Activated CD4-positive, alpha-beta T cell treated with anti-CD3 and anti-CD28 coated beads, Interleukin-2, amount 10 ng/mL, durations not matched to agents 24 days and 14 days (primary cell): ENCODE results near the gene TUFT1. TPM values are rescaled to one million over a fixed set of nuclear protein-coding genes. Genes with fewer than 3 reads are reported as not detected.
"Not testable (repeated sequence)": the region's sequence is repeated elsewhere in the genome, so short reads cannot be mapped to it uniquely, and the experiment has no call there.

Experiments
- DNase-seq: peaks from one replicate; pipeline ENCODE4 v3.0.0; 2022
- H3K27ac Mint-ChIP-seq: one replicate; pipeline ENCODE4 v1.8.0; 2022; ENCODE audit warnings: mild to moderate bottlenecking, mixed read lengths
- H3K27me3 Mint-ChIP-seq: one replicate; pipeline ENCODE4 v1.8.0; 2022; ENCODE audit warnings: mixed read lengths
- H3K36me3 Mint-ChIP-seq: one replicate; pipeline ENCODE4 v1.8.0; 2022; ENCODE audit warnings: low read depth, mild to moderate bottlenecking, mixed read lengths
- H3K4me1 Mint-ChIP-seq: one replicate; pipeline ENCODE4 v1.8.0; 2021; ENCODE audit warnings: mixed read lengths
- H3K4me3 Mint-ChIP-seq: one replicate; pipeline ENCODE4 v1.8.0; 2022; ENCODE audit warnings: mild to moderate bottlenecking, moderate library complexity, mixed read lengths
- H3K9me3 Mint-ChIP-seq: one replicate; pipeline ENCODE4 v1.8.0; 2021; ENCODE audit warnings: mixed read lengths
- intact Hi-C: fragments of 100-400 bp; cut with micrococcal nuclease; formaldehyde crosslinking; loops from one replicate; pipeline ENCODE4 v1.15.1; 2023
- total RNA-seq: library from RNA; stranded (reverse); gene quantifications from 2 replicates; pipeline ENCODE4 v1.2.3, GENCODE V29; 2022

Gene TUFT1
- total RNA-seq, 1 donor from 2014 or later, result 1.7 TPM

DNA sequence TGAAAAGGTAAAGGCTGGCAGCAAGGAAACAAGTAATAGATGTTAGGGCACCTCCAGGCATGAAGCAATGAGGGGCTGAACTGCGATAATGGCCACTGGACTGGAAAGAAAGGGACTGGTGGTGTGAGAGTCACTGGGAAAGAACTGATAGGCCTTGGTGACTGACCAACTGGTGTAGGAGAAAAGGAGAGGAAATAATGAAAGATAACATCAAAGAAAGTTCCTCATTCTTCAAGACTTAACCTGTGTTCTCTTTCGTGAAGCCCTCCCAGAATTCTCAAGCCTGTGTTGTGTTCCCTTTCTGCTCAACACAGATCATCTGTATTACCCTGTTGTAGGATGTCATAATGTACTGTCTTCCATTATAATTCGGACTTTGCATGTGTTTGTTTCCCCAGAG, 50.9 kb downstream of the TUFT1 start:
- no peaks in the 10 kb centered on the region for H3K36me3 Mint-ChIP-seq
- peaks cover 5% of the 10 kb centered on the region for H3K9me3 Mint-ChIP-seq
- peaks cover 6% of the 10 kb centered on the region for H3K4me1 Mint-ChIP-seq
- no peak overlapping the region for H3K27ac Mint-ChIP-seq
- H3K27me3 Mint-ChIP-seq, result peaks cover 25% of the 10 kb centered on the region
- no peak overlapping the region for H3K4me3 Mint-ChIP-seq
- DNase-seq, result no peak
- intact Hi-C loops, result no loop called here

DNA sequence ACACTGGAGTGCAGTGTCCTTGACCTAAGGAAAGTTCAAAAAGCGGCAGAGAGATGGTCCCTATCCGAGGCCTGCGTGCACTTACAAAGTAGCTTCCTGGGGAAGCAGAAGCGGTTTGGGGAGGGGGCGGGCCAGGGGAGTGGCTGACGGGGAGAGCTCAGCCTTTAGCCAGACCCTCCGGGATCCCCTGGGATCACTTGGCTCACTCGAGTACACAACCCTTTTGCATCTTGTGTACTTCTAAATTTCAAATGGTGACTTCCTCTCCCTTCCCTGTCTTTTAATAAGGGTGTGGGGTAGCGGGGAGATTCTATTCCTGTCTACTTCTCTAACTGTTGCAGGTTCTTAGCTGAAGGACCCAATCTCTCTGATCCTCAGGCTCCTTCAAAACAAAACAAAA, 53.6 kb downstream of the TUFT1 start:
- DNase-seq, result no peak
- Mint-ChIP-seq H3K4me3 (peak overlapping the region; percentile 62), H3K36me3 (no peaks in the 10 kb centered on the region), H3K27me3 (peaks cover 28% of the 10 kb centered on the region), H3K27ac (no peak overlapping the region), H3K9me3 (peaks cover 5% of the 10 kb centered on the region), H3K4me1 (peaks cover 6% of the 10 kb centered on the region)
- intact Hi-C loops, result loop anchor here (2.0 kb wide), 2 partner anchors 141 to 243 kb away; no protein-coding TSS in a partner anchor

DNA sequence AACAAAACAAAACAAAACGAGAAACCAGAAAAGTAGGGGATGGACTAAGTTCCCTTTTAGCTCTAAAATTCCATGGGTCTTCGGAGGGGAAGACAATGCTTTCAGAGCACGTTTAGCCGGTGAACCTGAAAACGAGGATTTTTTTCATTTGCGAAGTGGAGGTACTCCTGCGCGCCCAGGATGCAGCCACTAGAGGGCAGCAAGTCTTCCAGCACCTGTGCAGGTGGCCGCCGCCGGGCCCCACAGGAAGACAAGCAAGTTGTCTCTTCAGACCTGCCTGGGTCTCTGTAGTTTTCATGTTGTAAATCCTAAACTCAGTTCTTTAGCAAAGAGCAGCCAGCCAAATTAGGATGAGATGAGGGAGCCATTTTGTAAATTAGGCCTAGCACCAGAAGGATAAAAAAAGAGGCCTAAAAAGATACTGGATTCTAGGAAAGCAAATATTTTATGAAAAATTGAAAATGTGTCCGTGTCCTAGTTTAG, 54.1 kb downstream of the TUFT1 start:
- Mint-ChIP-seq H3K4me1 (peaks cover 6% of the 10 kb centered on the region), H3K27ac (no peak overlapping the region), H3K36me3 (no peaks in the 10 kb centered on the region), H3K4me3 (peak overlapping the region; percentile 62), H3K9me3 (peaks cover 5% of the 10 kb centered on the region), H3K27me3 (peaks cover 25% of the 10 kb centered on the region)
- peak; percentile 95 for DNase-seq
- intact Hi-C loops, result loop anchor here (2.0 kb wide), 2 partner anchors 141 to 243 kb away; no protein-coding TSS in a partner anchor

DNA sequence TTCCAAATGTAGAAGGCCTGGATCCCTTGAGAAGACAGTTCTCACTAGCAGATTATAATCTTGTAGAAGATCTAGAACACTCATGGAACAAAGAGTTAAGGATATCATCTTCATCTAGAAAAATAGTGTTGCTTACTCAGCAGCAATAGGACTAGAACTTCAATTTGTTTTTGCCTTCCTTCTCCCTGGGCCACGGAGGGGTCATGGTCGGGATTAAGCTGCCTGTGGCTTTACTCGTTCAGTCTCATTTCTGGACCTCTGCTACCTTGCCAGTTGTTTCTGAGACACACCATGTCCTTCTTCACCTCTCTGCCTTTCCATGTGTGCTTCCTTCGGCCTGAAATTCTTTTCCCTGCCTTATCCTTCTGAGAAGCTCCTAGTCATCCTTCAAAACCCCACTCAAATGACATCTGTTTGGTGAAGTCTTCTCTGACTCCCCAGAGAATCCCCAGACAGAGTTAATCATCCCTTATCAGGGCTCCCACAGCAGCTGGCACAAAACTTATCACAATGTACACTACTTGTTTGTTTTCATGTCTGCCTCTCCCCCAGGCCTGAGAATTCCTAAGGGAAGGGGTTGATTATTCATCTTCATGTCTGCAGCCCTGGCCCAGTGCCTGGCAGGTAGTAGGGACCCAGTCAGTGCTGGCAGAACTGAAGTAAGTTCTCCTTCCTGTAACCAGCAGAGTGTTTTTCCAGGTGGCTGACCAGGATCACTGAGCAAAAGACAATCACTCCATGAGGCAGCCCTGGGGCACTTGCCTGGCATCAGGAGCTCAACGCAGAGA, 56.3 kb downstream of the TUFT1 start:
- Mint-ChIP-seq H3K27me3 (peaks cover 11% of the 10 kb centered on the region), H3K9me3 (no peaks in the 10 kb centered on the region), H3K4me1 (peaks cover 6% of the 10 kb centered on the region), H3K27ac (no peak overlapping the region), H3K4me3 (no peak overlapping the region), H3K36me3 (no peaks in the 10 kb centered on the region)
- intact Hi-C loops, result no loop called here
- no peak for DNase-seq

DNA sequence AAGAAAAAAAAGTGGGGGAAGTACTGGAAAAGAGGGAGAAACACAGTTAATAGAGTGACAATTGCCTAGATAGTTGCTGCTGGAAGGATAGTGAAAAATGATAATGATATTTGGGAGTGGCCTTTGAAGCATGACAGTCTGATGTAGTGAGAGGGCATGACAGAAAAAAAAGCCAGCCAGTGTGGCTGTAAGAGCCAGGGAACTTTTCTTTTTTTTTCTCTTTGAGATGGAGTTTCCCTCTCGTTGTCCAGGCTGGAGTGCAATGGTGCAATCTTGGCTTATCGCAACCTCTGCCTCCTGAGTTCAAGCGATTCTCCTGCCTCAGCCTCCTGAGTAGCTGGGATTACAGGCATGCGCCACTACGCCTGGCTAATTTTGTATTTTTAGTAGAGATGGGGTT, 62.4 kb downstream of the TUFT1 start:
- H3K4me3 Mint-ChIP-seq, H3K27ac Mint-ChIP-seq, H3K9me3 Mint-ChIP-seq, intact Hi-C loops, H3K4me1 Mint-ChIP-seq, H3K36me3 Mint-ChIP-seq, DNase-seq: not testable (repeated sequence)
- peaks cover 17% of the 10 kb centered on the region for H3K27me3 Mint-ChIP-seq

DNA sequence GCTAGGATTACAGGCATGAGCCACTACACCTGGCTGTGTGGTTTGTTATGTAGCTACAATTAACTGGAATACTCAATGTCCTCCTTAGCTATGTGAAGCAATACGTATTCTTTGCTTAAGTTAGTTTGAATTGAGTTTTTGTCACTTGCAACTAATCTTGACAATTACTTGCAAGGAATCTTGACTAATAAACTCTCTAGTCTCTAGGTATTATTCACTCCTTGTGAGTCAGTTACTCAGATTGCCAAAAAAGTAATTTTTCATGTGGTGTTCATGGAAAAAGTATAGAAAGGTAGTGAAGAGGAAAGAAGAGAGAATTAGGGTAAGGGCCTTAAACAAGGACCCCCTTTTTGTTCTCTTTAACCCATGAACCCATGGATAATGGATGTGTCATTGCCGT, 64.2 kb downstream of the TUFT1 start:
- no peaks in the 10 kb centered on the region for H3K9me3 Mint-ChIP-seq
- H3K36me3 Mint-ChIP-seq, result no peaks in the 10 kb centered on the region
- intact Hi-C loops, result no loop called here
- peaks cover 3% of the 10 kb centered on the region for H3K4me1 Mint-ChIP-seq
- H3K27ac Mint-ChIP-seq, result no peak overlapping the region
- peaks cover 23% of the 10 kb centered on the region for H3K27me3 Mint-ChIP-seq
- H3K4me3 Mint-ChIP-seq, result no peak overlapping the region
- DNase-seq, result no peak

DNA sequence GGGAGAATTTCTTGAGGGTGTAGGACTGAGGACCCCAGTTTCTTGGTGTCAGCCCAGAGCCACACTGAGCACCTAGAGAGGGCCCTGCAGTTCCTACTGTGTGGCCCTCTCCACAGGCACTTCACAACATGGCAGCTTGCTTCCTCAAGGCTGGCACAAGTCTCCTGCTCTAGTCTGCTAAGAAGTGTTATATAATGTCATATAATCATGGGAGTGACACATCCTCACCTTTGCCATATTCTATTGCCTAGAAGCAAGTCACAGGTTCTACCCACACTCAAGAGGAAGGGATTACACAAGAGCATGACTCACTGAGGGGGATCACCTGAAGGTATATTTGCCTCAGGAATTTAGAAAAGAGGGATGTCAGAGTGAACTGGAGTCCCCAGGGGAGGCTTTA, 66.3 kb downstream of the TUFT1 start:
- H3K4me1 Mint-ChIP-seq, result peaks cover 5% of the 10 kb centered on the region
- H3K9me3 Mint-ChIP-seq, result no peaks in the 10 kb centered on the region
- H3K27ac Mint-ChIP-seq, result no peak overlapping the region
- no peak overlapping the region for H3K4me3 Mint-ChIP-seq
- H3K36me3 Mint-ChIP-seq, result no peaks in the 10 kb centered on the region
- DNase-seq, result no peak
- intact Hi-C loops, result no loop called here
- H3K27me3 Mint-ChIP-seq, result peaks cover 23% of the 10 kb centered on the region

DNA sequence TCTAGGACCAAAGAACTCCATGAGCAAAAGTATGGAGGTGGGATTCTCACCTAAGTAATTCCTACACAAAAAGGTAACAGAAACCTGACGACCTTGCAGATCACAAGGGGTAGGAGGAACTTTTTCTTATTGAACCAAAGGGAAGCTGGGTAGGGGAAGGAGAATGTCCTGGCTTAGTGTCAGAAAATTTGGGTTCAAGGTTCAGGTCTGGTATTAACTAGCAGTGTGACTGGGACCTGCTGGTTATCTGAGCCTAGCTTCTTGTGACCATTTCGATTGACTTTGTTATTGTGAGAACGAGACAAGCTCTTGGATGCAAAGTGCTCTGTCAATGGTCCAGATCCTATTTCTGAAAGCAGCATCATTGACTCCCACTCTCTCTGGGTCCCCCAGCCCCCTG, 66.7 kb downstream of the TUFT1 start:
- H3K27ac Mint-ChIP-seq, result no peak overlapping the region
- no peaks in the 10 kb centered on the region for H3K9me3 Mint-ChIP-seq
- peaks cover 8% of the 10 kb centered on the region for H3K4me1 Mint-ChIP-seq
- H3K27me3 Mint-ChIP-seq, result peaks cover 23% of the 10 kb centered on the region
- H3K4me3 Mint-ChIP-seq, result no peak overlapping the region
- no peak for DNase-seq
- intact Hi-C loops, result no loop called here
- no peaks in the 10 kb centered on the region for H3K36me3 Mint-ChIP-seq

DNA sequence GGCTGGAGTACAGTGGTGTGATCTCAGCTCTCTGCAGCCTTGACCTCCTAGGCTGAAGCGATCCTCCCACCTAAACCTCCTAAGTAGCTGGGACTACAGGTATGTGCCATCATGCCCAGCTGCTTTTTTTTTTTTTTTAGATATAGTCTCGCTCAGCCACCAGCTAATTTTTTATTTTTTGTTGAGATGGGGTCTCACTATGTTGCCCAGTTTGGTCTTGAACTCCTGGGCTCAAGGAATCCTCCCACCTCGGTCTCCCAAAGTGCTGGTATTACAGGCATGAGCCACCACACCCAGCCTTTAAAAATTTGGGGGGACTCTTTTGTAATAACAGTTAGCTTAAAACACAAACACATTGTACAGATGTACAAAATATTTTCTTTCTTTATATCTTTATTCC, 70.0 kb downstream of the TUFT1 start:
- no peak overlapping the region for H3K4me3 Mint-ChIP-seq
- peaks cover 5% of the 10 kb centered on the region for H3K36me3 Mint-ChIP-seq
- no peak overlapping the region for H3K27ac Mint-ChIP-seq
- peaks cover 24% of the 10 kb centered on the region for H3K4me1 Mint-ChIP-seq
- intact Hi-C loops, result loop anchor here (5.0 to 10.0 kb wide), 2 partner anchors 155 to 227 kb away; partner anchors contain the start of genes C2CD4D and POGZ
- H3K27me3 Mint-ChIP-seq, result peaks cover 15% of the 10 kb centered on the region
- DNase-seq, result no peak
- H3K9me3 Mint-ChIP-seq, result no peaks in the 10 kb centered on the region

DNA sequence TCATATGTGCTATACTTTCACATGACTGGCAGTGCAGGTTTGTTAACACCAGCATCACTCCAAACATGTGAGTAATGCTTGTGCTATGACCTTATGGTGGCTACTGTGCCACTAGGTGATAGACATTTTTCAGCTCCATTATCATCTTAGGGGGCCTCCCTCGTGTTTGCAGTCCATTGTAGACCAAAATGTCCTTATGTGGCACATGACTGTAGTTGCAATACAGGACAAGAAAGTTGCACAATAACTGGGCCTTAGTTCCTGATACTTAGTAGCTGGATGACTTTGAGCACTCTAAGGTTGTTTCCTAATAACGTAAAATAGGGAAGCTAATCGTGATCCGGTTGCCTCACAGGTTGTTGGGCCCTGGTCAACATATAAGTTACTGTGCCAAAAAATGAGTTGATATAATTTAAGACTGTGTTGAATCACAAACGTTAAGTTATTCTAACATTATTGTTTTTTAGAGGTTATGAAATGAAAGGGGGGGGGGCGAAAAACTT, 71.2 kb downstream of the TUFT1 start:
- peak overlapping the region; percentile 93 for H3K4me3 Mint-ChIP-seq
- H3K4me1 Mint-ChIP-seq, result peaks cover 33% of the 10 kb centered on the region
- DNase-seq, result peak; percentile 58
- H3K27ac Mint-ChIP-seq, result peak overlapping the region; percentile 77
- H3K27me3 Mint-ChIP-seq, result peaks cover 12% of the 10 kb centered on the region
- intact Hi-C loops, result loop anchor here (5.0 to 10.0 kb wide), 2 partner anchors 157 to 226 kb away; partner anchors contain the start of genes C2CD4D and POGZ
- H3K9me3 Mint-ChIP-seq, result no peaks in the 10 kb centered on the region
- H3K36me3 Mint-ChIP-seq, result peaks cover 7% of the 10 kb centered on the region

DNA sequence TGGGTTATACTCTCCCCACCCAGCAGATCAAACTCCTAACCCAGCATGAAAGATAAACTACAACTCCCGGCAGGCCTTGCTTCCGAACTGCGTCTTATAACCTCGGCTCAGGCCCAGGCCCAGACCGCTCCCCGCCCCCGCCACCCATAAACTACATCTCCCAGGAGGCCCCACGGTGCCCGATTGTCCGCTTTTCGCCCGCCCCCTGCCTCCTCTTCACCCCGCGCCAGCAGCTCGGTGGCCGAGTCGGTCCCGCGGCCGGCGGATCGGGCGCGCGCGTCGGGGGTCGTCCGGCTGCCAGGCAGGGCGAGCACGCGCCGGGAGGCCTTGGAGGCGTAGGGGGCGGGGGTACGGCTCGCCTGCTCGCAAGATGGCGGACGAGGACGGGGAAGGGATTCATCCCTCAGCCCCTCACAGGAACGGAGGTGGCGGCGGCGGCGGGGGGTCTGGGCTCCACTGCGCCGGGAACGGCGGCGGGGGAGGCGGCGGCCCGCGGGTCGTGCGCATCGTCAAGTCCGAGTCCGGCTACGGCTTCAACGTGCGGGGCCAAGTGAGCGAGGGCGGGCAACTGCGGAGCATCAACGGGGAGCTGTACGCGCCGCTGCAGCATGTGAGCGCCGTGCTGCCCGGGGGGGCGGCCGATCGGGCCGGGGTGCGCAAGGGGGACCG, 71.9 kb downstream of the TUFT1 start, which contains the start of gene SNX27:
SNX27 (plus strand) TSS at position 219 of the 669 bp plus-strand sequence; CDS start at position 371, 152 bp downstream.
- intact Hi-C loops, result loop anchor here (5.0 to 10.0 kb wide), 2 partner anchors 157 to 225 kb away; partner anchors contain the start of genes C2CD4D and POGZ
- Mint-ChIP-seq H3K27me3 (peaks cover 9% of the 10 kb centered on the region), H3K4me3 (peak within 1 kb of the TSS; percentile 93), H3K4me1 (peaks cover 36% of the 10 kb centered on the region), H3K27ac (peak within 1 kb of the TSS; percentile 90), H3K36me3 (peaks cover 7% of the 10 kb centered on the region), H3K9me3 (no peaks in the 10 kb centered on the region)
- DNase-seq, result peak; percentile 95

DNA sequence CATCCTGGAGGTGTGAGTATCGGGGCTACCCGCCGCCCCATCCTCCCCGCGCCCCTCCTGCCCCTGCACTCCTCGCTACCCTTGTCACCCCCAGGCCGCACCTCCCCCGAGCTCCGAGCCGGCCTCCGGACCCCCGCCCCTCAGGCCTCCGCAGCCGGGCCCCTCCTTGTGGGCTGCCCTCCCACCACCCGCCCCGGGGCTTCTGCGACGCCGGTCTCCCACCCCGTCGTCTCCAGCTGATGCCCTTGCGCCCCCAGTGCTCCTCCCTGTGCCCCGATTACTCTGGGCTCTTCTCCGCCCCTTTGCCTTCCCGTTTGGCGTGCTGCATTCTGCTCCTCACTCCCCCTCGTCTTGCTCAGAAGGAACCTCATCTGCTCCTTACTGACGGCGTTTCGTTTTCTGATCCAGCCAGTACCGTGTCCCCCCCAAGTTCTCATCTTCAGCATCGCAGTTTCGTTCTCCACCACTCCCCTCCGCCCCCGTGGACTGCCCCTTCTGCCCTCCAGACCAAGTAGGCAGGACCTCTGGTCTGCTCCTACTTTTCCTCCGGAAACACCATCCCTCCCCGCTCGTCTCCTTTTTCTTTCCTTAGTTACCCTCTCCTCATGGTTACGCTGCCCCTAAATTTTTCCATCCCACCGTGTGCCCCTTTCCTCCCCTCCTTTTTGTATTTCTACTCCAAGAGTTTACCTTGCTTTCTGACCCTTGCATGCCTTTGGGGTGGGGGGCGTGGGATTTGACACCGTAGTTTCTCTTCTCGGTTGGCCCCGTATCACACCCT, 72.6 kb downstream of the TUFT1 start:
- Mint-ChIP-seq H3K9me3 (no peaks in the 10 kb centered on the region), H3K4me3 (peak overlapping the region; percentile 93)

DNA sequence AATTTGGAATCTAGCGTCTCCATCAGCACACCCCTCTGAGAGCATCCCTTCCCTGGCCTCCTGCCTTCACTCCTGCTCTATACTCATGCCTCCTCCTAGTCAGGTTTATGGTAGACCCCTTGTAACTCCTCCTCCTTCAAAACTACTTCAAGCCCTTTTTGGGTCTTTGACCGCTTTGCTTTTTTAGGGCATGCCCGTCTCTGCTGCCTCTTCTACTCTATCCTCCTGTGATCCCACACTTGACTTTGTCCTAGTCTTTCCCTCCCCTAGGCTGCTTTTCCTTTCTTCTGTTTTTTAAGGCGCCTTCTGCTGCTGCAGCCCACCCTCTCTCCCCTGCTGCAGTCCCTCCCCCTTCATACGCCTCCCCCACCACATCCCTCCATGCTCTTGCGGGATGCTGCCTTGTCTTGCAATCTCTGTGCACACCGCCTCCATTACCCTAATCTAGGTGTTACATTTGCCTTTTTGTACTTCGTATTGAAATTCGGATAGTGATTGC, 73.2 kb downstream of the TUFT1 start:
- Mint-ChIP-seq H3K36me3 (peaks cover 7% of the 10 kb centered on the region), H3K4me3 (peak overlapping the region; percentile 93), H3K4me1 (peaks cover 36% of the 10 kb centered on the region), H3K27ac (peak overlapping the region; percentile 90), H3K9me3 (no peaks in the 10 kb centered on the region), H3K27me3 (peaks cover 1% of the 10 kb centered on the region)
- intact Hi-C loops, result loop anchor here (5.0 to 10.0 kb wide), 2 partner anchors 159 to 224 kb away; partner anchors contain the start of genes C2CD4D and POGZ
- DNase-seq, result no peak

More for the DNA sequence above, 72.6 kb downstream of the TUFT1 start:
- intact Hi-C loops, result loop anchor here (5.0 to 10.0 kb wide), 2 partner anchors 158 to 225 kb away; partner anchors contain the start of genes C2CD4D and POGZ
- H3K4me1 Mint-ChIP-seq, result peaks cover 36% of the 10 kb centered on the region
- H3K27ac Mint-ChIP-seq, result peak overlapping the region; percentile 90
- H3K27me3 Mint-ChIP-seq, result peaks cover 4% of the 10 kb centered on the region
- peaks cover 7% of the 10 kb centered on the region for H3K36me3 Mint-ChIP-seq
- DNase-seq, result peak; percentile 78
